GM12878 (cell line): ENCODE data around the gene SORL1. TPM values are rescaled to one million over a fixed set of nuclear protein-coding genes. Genes with fewer than 3 reads are reported as not detected.

Source experiments
- ATAC-seq: fragments of 200-7000 bp; cut with Tn5 transposase; 3 replicates; pipeline ENCODE4 v1.9.1; 2020; ENCODE audit warnings: mild to moderate bottlenecking, moderate library complexity
- BruUV-seq: library from RNA; stranded (reverse); fragments of 400-500 nt; replicated peaks from 2 replicates; lab custom pipeline; 2021; lab: Mats Ljungman, UMichigan
- CTCF ChIA-PET: fragments of 300-600 bp; sonication (Branson Sonifier 250); formaldehyde crosslinking; extraction: SDS; loops from one replicate; lab custom pipeline; 2021; ENCODE audit warnings: inconsistent platforms; lab: Yijun Ruan, JAX
- POLR2A ChIA-PET: fragments of 350-600 bp; formaldehyde crosslinking; extraction: SDS; loops from one replicate; lab custom pipeline; 2021; ENCODE audit warnings: inconsistent platforms; lab: Charles Lee
- RAD21 ChIA-PET: fragments of 300-600 bp; sonication (Branson Sonifier 250); formaldehyde crosslinking; loops from one replicate; lab custom pipeline; 2023; ENCODE audit warnings: antibody characterized with exemption; ENCODE audit not compliant: unreplicated experiment; lab: Charles Lee
- SMC1A ChIA-PET: fragments of 300-600 bp; sonication (Branson Sonifier 250); formaldehyde crosslinking; loops from one replicate; lab custom pipeline; 2023; ENCODE audit not compliant: unreplicated experiment, uncharacterized antibody; lab: Charles Lee
- DNase-seq: peaks from one replicate; pipeline ENCODE4 v3.0.0-alpha.2; 2011; ENCODE audit warnings: low read depth, low spot score
- FAIRE-seq: peaks from 3 replicates; lab custom pipeline; 2011; peaks lifted over from hg19 to GRCh38; lab: Jason Lieb, UNC
- H2AFZ ChIP-seq: 2 replicates; pipeline ENCODE4 v1.6.0; 2011; ENCODE audit warnings: low read depth, low read length, control low read depth; ENCODE audit not compliant: control insufficient read depth
- H3K27ac ChIP-seq: 2 replicates; pipeline ENCODE4 v1.5.1; 2011; ENCODE audit warnings: control low read depth; ENCODE audit not compliant: control insufficient read depth, insufficient read depth
- H3K27me3 ChIP-seq, 2 experiments: replicated peaks in 1 of 2; 2 replicates each; pipeline versions ENCODE4 v1.6.0 to v1.6.1; 2011; ENCODE audit warnings: low read length in 1 of 2; ENCODE audit not compliant: control insufficient read depth in 2 of 2, insufficient read depth in 2 of 2
- H3K36me3 ChIP-seq, 2 experiments: 2 replicates each; pipeline ENCODE4 v1.5.1; 2011; ENCODE audit warnings: low read length in 1 of 2; ENCODE audit not compliant: control insufficient read depth in 2 of 2, insufficient read depth in 2 of 2
- H3K4me1 ChIP-seq: 2 replicates; pipeline ENCODE4 v1.6.1; 2011; ENCODE audit warnings: mild to moderate bottlenecking, low read length, moderate library complexity, mixed read lengths; ENCODE audit not compliant: control insufficient read depth, insufficient read depth
- H3K4me2 ChIP-seq: 2 replicates; pipeline ENCODE4 v1.6.0; 2011; ENCODE audit warnings: control low read depth; ENCODE audit not compliant: control insufficient read depth, insufficient read depth
- H3K4me3 ChIP-seq: fragments of 200-600 bp; sonication (generic); 2 replicates; pipeline ENCODE4 v1.5.1; 2016
- H3K79me2 ChIP-seq: 2 replicates; pipeline ENCODE4 v1.6.0; 2011; ENCODE audit warnings: low read length; ENCODE audit not compliant: control insufficient read depth, insufficient read depth
- H3K9ac ChIP-seq: 2 replicates; pipeline ENCODE4 v1.8.0; 2011; ENCODE audit warnings: low read length, control low read depth, mixed read lengths; ENCODE audit not compliant: control insufficient read depth, insufficient read depth
- H3K9me3 ChIP-seq: replicated peaks from 3 replicates; pipeline ENCODE4 v1.5.1; 2011; ENCODE audit warnings: mild to moderate bottlenecking, low read length; ENCODE audit not compliant: control insufficient read depth, insufficient read depth
- H4K20me1 ChIP-seq: 2 replicates; pipeline ENCODE4 v1.6.0; 2011; ENCODE audit not compliant: control insufficient read depth, insufficient read depth
- E2F4 ChIP-seq: IDR thresholded peaks from 2 replicates; pipeline ENCODE4 v1.6.1; 2012; ENCODE audit warnings: low read depth, low read length, improper control_type of control experiment
- E2F8 ChIP-seq: fragments of 450-650 bp; IDR thresholded peaks from 2 replicates; pipeline ENCODE4 v1.6.1; 2018; ENCODE audit warnings: mild to moderate bottlenecking, low read depth, moderate library complexity; ENCODE audit not compliant: partially characterized antibody
- PKNOX1 ChIP-seq: fragments of 450-650 bp; IDR thresholded peaks from 2 replicates; pipeline ENCODE4 v1.6.1; 2016; ENCODE audit warnings: mild to moderate bottlenecking
- SMARCA5 ChIP-seq: fragments of 450-650 bp; IDR thresholded peaks from 2 replicates; pipeline ENCODE4 v1.6.1; 2017; ENCODE audit warnings: mild to moderate bottlenecking
- TBL1XR1 ChIP-seq: IDR thresholded peaks from 2 replicates; pipeline ENCODE4 v1.6.1; 2012; ENCODE audit warnings: low read depth, low read length, improper control_type of control experiment
- YY1 ChIP-seq: IDR thresholded peaks from 2 replicates; pipeline ENCODE4 v1.6.1; 2011; ENCODE audit warnings: low read depth, mild to moderate bottlenecking, low read length
- ZNF274 ChIP-seq: IDR thresholded peaks from one replicate; pipeline ENCODE4 v1.8.0; 2011; ENCODE audit not compliant: insufficient read length, insufficient read depth
- ZNF622 ChIP-seq: fragments of 450-650 bp; IDR thresholded peaks from 2 replicates; pipeline ENCODE4 v1.6.1; 2017; ENCODE audit warnings: mild to moderate bottlenecking, inconsistent platforms
- ZZZ3 ChIP-seq: IDR thresholded peaks from 2 replicates; pipeline ENCODE4 v1.6.1; 2011; ENCODE audit warnings: low read depth; ENCODE audit not compliant: control insufficient read depth, insufficient read length
- WGBS: methylation state at CpG from one replicate; pipeline ENCODE4 v1.1.6; 2016; ENCODE audit warnings: low lambda C conversion rate; ENCODE audit not compliant: insufficient replicate concordance, insufficient coverage; ENCODE audit errors: missing lambda C conversion rate; 5-methylcytosine and 5-hydroxymethylcytosine counted together
- in situ Hi-C: fragments of 300-500 bp; cut with MboI; formaldehyde crosslinking; loops from 9 replicates; pipeline ENCODE4 v1.14.3; 2018; ENCODE audit warnings: mixed read lengths
- intact Hi-C: fragments of 100-400 bp; cut with micrococcal nuclease; formaldehyde crosslinking; loops from one replicate; pipeline ENCODE4 v1.14.2; 2022; ENCODE audit not compliant: unreplicated experiment
- polyA plus RNA-seq, 11 experiments: library from polyadenylated mRNA; depleted of rRNA in 4 of 11; unstranded in 6 of 11; stranded (reverse) in 5 of 11; fragments of >200 nt; fragmentation: Nextera tagmentation in 4 of 11; fragmentation: Illumina TruSeq in 1 of 11; extraction: Ambion mirVana in 4 of 11; extraction: Trizol in 1 of 11; gene quantifications; 1 replicate in 1 of 11; 2 replicates in 10 of 11; pipeline versions ENCODE4 v1.2.1 to v1.2.3, GENCODE V29; 2011 to 2016; ENCODE audit warnings: inconsistent platforms in 2 of 11, missing spikeins in 2 of 11, low read depth in 1 of 11
- total RNA-seq, 4 experiments: library from RNA; depleted of rRNA in 3 of 4; stranded (reverse); fragments of >200 nt in 3 of 4; fragmentation: Illumina TruSeq in 1 of 4; extraction: Trizol in 1 of 4; gene quantifications; 2 replicates each; pipeline versions ENCODE4 v1.2.1 to v1.2.3, GENCODE V29; 2013 to 2021

SORL1 gene
- total and polyA plus RNA-seq, 10 of the 15 experiments (the other 5 are each of a cell fraction or from before 2014, with no cell fraction given): 20.2 to 107 (median 59.9) TPM

DNA sequence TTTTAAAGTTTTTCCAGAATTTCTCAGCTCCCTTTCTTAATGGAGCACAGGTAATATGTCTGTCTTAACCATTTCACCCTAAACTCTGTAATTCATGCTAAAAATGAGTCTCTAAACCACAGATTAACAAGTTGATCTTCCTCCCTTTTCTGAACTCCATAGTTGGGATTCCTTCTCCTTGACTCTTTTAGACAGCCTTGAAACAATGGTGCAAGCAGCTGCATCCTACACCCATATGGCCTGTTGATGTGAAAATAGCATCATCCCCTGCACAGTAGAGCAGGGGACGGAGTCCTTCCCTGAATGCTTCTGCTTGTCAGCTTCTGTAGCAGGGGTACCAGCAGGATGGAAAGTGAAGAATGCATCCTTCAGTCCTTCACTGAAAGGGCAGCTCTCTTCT is 193.5 kb downstream of the SORL1 start:
- ChIA-PET CTCF (interaction anchor here (4.7 kb wide), 1 partner anchor 10 kb away, joined by 37 read pairs; no protein-coding TSS in a partner anchor), POLR2A (no interaction called here), RAD21 (interaction anchor here (0.7 to 1.4 kb wide), 2 partner anchors 9 to 324 kb away, joined by 3 to 5 read pairs; no protein-coding TSS in a partner anchor), SMC1A (interaction anchor here (0.6 to 1.4 kb wide), 3 partner anchors 9 to 1636 kb away, joined by 3 to 8 read pairs (median 4); no protein-coding TSS in a partner anchor)
- no peaks in the 10 kb centered on the region for H4K20me1 ChIP-seq
- no peak for DNase-seq
- H3K4me3 ChIP-seq: no peak overlapping the region
- intact Hi-C loops (no loop called here), in situ Hi-C loops (no loop called here)
- ATAC-seq: no peak
- 92% methylated on average over 1 of the region's 1 CpG for WGBS
- no TSS peak for BruUV-seq
- TF ChIP-seq YY1 (no peak), ZNF274 (no peak), E2F4 (no peak), ZZZ3 (no peak), TBL1XR1 (no peak), ZNF622 (no peak)
- no peaks in the 10 kb centered on the region for H3K36me3 ChIP-seq
- H2AFZ ChIP-seq: no peak overlapping the region
- H3K79me2 ChIP-seq: no peaks in the 10 kb centered on the region
- H3K4me2 ChIP-seq: no peak overlapping the region
- peaks cover 5% of the 10 kb centered on the region for H3K4me1 ChIP-seq
- H3K27ac ChIP-seq: no peak overlapping the region
- no peak overlapping the region for H3K9ac ChIP-seq
- H3K27me3 ChIP-seq: no peaks in the 10 kb centered on the region
- no peaks in the 10 kb centered on the region for H3K9me3 ChIP-seq
- no peak for FAIRE-seq

GRCh38 chr11:121648306-121648705 is 196.2 kb downstream of the SORL1 start:
- CTCF ChIA-PET: interaction anchor here (4.7 kb wide), 1 partner anchor 7 kb away, joined by 37 read pairs; no protein-coding TSS in a partner anchor
- TF ChIP-seq SMARCA5: no peak
- no peak for TF ChIP-seq PKNOX1
- TF ChIP-seq E2F8: no peak

More at GRCh38 chr11:121648306-121648705, 196.2 kb downstream of the SORL1 start:
- FAIRE-seq (no peak), DNase-seq (no peak), ATAC-seq (no peak)
- H3K27ac ChIP-seq: no peak overlapping the region
- SMC1A ChIA-PET: no interaction called here
- intact Hi-C loops: no loop called here
- no peaks in the 10 kb centered on the region for H4K20me1 ChIP-seq
- no peak overlapping the region for H2AFZ ChIP-seq
- no TSS peak for BruUV-seq
- POLR2A ChIA-PET: no interaction called here
- H3K36me3 ChIP-seq: no peaks in the 10 kb centered on the region
- no peak overlapping the region for H3K9ac ChIP-seq
- no peak overlapping the region for H3K4me2 ChIP-seq
- no peaks in the 10 kb centered on the region for H3K27me3 ChIP-seq
- peaks cover 6% of the 10 kb centered on the region for H3K4me1 ChIP-seq
- no peaks in the 10 kb centered on the region for H3K79me2 ChIP-seq
- in situ Hi-C loops: no loop called here
- 87% methylated on average over 4 of the region's 4 CpGs for WGBS
- no peaks in the 10 kb centered on the region for H3K9me3 ChIP-seq
- no peak overlapping the region for H3K4me3 ChIP-seq
- RAD21 ChIA-PET: no interaction called here
